Measurements from ENCODE around the gene OR51D1. TPM values are rescaled to one million over a fixed set of nuclear protein-coding genes. Genes with fewer than 3 reads are reported as not detected.

Gene OR51D1
- total and polyA plus RNA-seq, 4 donors, result not detected

- no peak overlapping the region for H3K27ac ChIP-seq (ENCODE audit: low read depth in 1 of 2, low read length in 2 of 2)
- TF ChIP-seq ZBTB33 (IDR thresholded peaks at IDR 0.05) (no peak), JUND (IDR thresholded peaks at IDR 0.05) (no peak), SP1 (IDR thresholded peaks at IDR 0.05) (no peak), RXRA (IDR thresholded peaks at IDR 0.05) (no peak), REST (IDR thresholded peaks at IDR 0.05) (no peak), EGR1 (IDR thresholded peaks at IDR 0.05; ENCODE audit: low read depth in 2 of 2) (no peak), FOXA1 (IDR thresholded peaks at IDR 0.05) (no peak), HNF4A (conservative IDR thresholded peaks at IDR 0.05) (no peak), ATF3 (IDR thresholded peaks at IDR 0.05) (no peak), YY1 (IDR thresholded peaks at IDR 0.05) (no peak), NR2F2 (IDR thresholded peaks at IDR 0.05) (no peak), FOXA2 (IDR thresholded peaks at IDR 0.05) (no peak)
- WGBS, result 57% methylated on average over 2 of the region's 2 CpGs
- no peaks in the 10 kb centered on the region for H3K9me3 ChIP-seq (ENCODE audit: control insufficient read depth in 4 of 4, low read length in 3 of 4)
- no peaks in the 10 kb centered on the region for H3K36me3 ChIP-seq (ENCODE audit: control insufficient read depth in 4 of 4, insufficient read depth in 3 of 4, low read depth in 1 of 4, low read length in 3 of 4)
- no peak overlapping the region for H3K4me3 ChIP-seq (ENCODE audit: low read depth in 1 of 3, low read length in 3 of 3)
- H3K27me3 ChIP-seq (ENCODE audit: control insufficient read depth in 4 of 4, insufficient read depth in 4 of 4, low read length in 3 of 4), result no peaks in the 10 kb centered on the region
- H3K9ac ChIP-seq (ENCODE audit: low read depth in 1 of 2, low read length in 2 of 2), result no peak overlapping the region
- no peaks in the 10 kb centered on the region for H3K4me1 ChIP-seq (ENCODE audit: control insufficient read depth in 4 of 4, insufficient read depth in 4 of 4, low read length in 3 of 4)
- no peak for DNase-seq (ENCODE audit: low spot score)
Measured at GRCh38 chr11:4673781-4674180, 36.5 kb downstream of the OR51D1 start.

DNA sequence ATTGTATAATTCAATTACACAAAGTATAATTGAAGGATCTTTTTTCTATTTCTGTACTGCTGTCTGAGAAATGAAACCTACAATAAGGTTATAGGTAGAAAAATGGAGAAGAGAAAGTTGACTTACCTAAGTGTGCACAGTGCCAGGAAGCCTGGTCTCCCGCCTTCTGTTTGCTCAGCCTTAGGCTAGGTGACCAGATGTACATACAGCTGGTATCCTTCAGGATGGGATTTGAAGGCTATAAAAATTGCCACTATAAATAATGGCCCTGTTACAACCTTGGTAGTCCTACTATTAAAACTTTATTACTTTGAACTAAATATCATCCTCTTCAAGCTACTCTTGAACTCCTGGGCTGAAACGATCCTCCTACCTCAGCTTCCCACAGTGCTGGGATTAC, 40.7 kb downstream of the OR51D1 start:
- DNase-seq (ENCODE audit: low spot score), result no peak
- H3K27ac ChIP-seq (ENCODE audit: low read depth in 1 of 2, low read length in 2 of 2), result no peak overlapping the region
- H3K4me3 ChIP-seq (ENCODE audit: low read depth in 1 of 3, low read length in 3 of 3), result no peak overlapping the region
- H3K9ac ChIP-seq (ENCODE audit: low read depth in 1 of 2, low read length in 2 of 2), result no peak overlapping the region
- no peaks in the 10 kb centered on the region for H3K4me1 ChIP-seq (ENCODE audit: control insufficient read depth in 4 of 4, insufficient read depth in 4 of 4, low read length in 3 of 4)
- no peaks in the 10 kb centered on the region for H3K27me3 ChIP-seq (ENCODE audit: control insufficient read depth in 4 of 4, insufficient read depth in 4 of 4, low read length in 3 of 4)
- no peaks in the 10 kb centered on the region for H3K9me3 ChIP-seq (ENCODE audit: control insufficient read depth in 4 of 4, low read length in 3 of 4)
- H3K36me3 ChIP-seq (ENCODE audit: control insufficient read depth in 4 of 4, insufficient read depth in 3 of 4, low read depth in 1 of 4, low read length in 3 of 4), result no peaks in the 10 kb centered on the region
- TF ChIP-seq RXRA (IDR thresholded peaks at IDR 0.05), result no peak
- TF ChIP-seq HNF4A (conservative IDR thresholded peaks at IDR 0.05), result no peak
- no peak for TF ChIP-seq ZBTB33 (IDR thresholded peaks at IDR 0.05)
- no peak for TF ChIP-seq SP1 (IDR thresholded peaks at IDR 0.05)
- no peak for TF ChIP-seq HNF4G (IDR thresholded peaks at IDR 0.05)
- TF ChIP-seq CTCF (IDR thresholded peaks at IDR 0.05; ENCODE audit: low read depth, low read length, missing input control), result no peak
- no peak for TF ChIP-seq GABPA (IDR thresholded peaks at IDR 0.05 in 1 of 2, conservative IDR thresholded peaks at IDR 0.05 in 1 of 2)
- WGBS, result 81% methylated on average over 2 of the region's 2 CpGs
